Measurements from ENCODE around the gene RPRD1B.
A peak's percentile ranks its signal among the peaks of the same experiment; 100 is the strongest.

RPRD1B gene

GRCh38 chr20:38084425-38084951 is 50.9 kb downstream of the RPRD1B start:
- peak overlapping the region; percentile 1; the same call in 1 of the 2 replicates for H3K4me3 ChIP-seq (ENCODE audit: low read depth, low read length)
- no peak for TF ChIP-seq CTCF (IDR thresholded peaks at IDR 0.05; ENCODE audit: low read depth, low read length)

- TF ChIP-seq CTCF (IDR thresholded peaks at IDR 0.05; ENCODE audit: low read depth, low read length), result no peak
- H3K4me3 ChIP-seq (ENCODE audit: low read depth, low read length), result peak overlapping the region; percentile 1; the same call in 1 of the 2 replicates
These were observed 51.5 kb downstream of the RPRD1B start for GRCh38 chr20:38085026-38085425.

GRCh38 chr20:38089500-38089899 is 56.0 kb downstream of the RPRD1B start:
- no peak for TF ChIP-seq CTCF (IDR thresholded peaks at IDR 0.05; ENCODE audit: low read depth, low read length)
- H3K4me3 ChIP-seq (ENCODE audit: low read depth, low read length), result no peak overlapping the region

- TF ChIP-seq CTCF (IDR thresholded peaks at IDR 0.05; ENCODE audit: low read depth, low read length), result no peak
- H3K4me3 ChIP-seq (ENCODE audit: low read depth, low read length), result no peak overlapping the region
These were observed 56.5 kb downstream of the RPRD1B start for GRCh38 chr20:38090061-38090460.

GRCh38 chr20:38091441-38092216 is 58.1 kb downstream of the RPRD1B start:
- H3K4me3 ChIP-seq (ENCODE audit: low read depth, low read length), result no peak overlapping the region
- no peak for TF ChIP-seq CTCF (IDR thresholded peaks at IDR 0.05; ENCODE audit: low read depth, low read length)

GRCh38 chr20:38092260-38092857 is 58.8 kb downstream of the RPRD1B start:
- no peak overlapping the region for H3K4me3 ChIP-seq (ENCODE audit: low read depth, low read length)
- no peak for TF ChIP-seq CTCF (IDR thresholded peaks at IDR 0.05; ENCODE audit: low read depth, low read length)

- no peak for TF ChIP-seq CTCF (IDR thresholded peaks at IDR 0.05; ENCODE audit: low read depth, low read length)
- no peak overlapping the region for H3K4me3 ChIP-seq (ENCODE audit: low read depth, low read length)
These were observed 59.4 kb downstream of the RPRD1B start for GRCh38 chr20:38092915-38093314.
